DOHH2 (cell line): ENCODE measurements around the gene SF3A2.

Source experiments
- H3F3A ChIP-seq: fragments of 200-600 bp; sonication (generic), shearing (Covaris generic); 2 replicates; pipeline ENCODE4 v1.6.0; 2016; ENCODE audit warnings: antibody characterized with exemption, mild to moderate bottlenecking; ENCODE audit not compliant: control insufficient read depth, insufficient read depth
- H3K27ac ChIP-seq: fragments of 200-600 bp; sonication (generic); 2 replicates; pipeline ENCODE4 v1.5.1; 2014; ENCODE audit warnings: low read depth, mild to moderate bottlenecking, low read length, moderate library complexity
- H3K27me3 ChIP-seq: fragments of 200-600 bp; sonication (generic); 2 replicates; pipeline ENCODE4 v1.6.1; 2014; ENCODE audit warnings: mild to moderate bottlenecking, low read length, mixed read lengths; ENCODE audit not compliant: control insufficient read depth
- H3K36me3 ChIP-seq: fragments of 200-600 bp; sonication (generic); 2 replicates; pipeline ENCODE4 v1.6.1; 2014; ENCODE audit warnings: mild to moderate bottlenecking, low read length, moderate library complexity, mixed read lengths; ENCODE audit not compliant: control insufficient read depth
- H3K4me1 ChIP-seq: fragments of 200-600 bp; sonication (generic); 2 replicates; pipeline ENCODE4 v1.6.1; 2014; ENCODE audit warnings: mild to moderate bottlenecking, low read length, mixed read lengths; ENCODE audit not compliant: control insufficient read depth
- H3K4me2 ChIP-seq: fragments of 200-600 bp; sonication (generic); 2 replicates; pipeline ENCODE4 v1.6.0; 2014; ENCODE audit warnings: mild to moderate bottlenecking, low read length, moderate library complexity
- H3K4me3 ChIP-seq: fragments of 200-600 bp; sonication (generic); 2 replicates; pipeline ENCODE4 v1.5.1; 2014; ENCODE audit warnings: mild to moderate bottlenecking, low read length, mixed read lengths
- H3K79me2 ChIP-seq: fragments of 200-600 bp; sonication (generic); 2 replicates; pipeline ENCODE4 v1.6.1; 2014; ENCODE audit warnings: mild to moderate bottlenecking, low read length, mixed read lengths; ENCODE audit not compliant: control insufficient read depth
- H3K9me2 ChIP-seq: fragments of 200-600 bp; sonication (generic); replicated peaks from 2 replicates; pipeline ENCODE4 v1.6.1; 2014; ENCODE audit warnings: mild to moderate bottlenecking, low read length, mixed read lengths; ENCODE audit not compliant: control insufficient read depth
- H3K9me3 ChIP-seq: fragments of 200-600 bp; sonication (generic); 2 replicates; pipeline ENCODE4 v1.6.1; 2014; ENCODE audit warnings: antibody characterized with exemption, low read length, mixed read lengths; ENCODE audit not compliant: control insufficient read depth, insufficient read depth
- H4K20me1 ChIP-seq: fragments of 200-600 bp; sonication (generic); 2 replicates; pipeline ENCODE4 v1.6.0; 2014; ENCODE audit warnings: low read depth, mild to moderate bottlenecking, antibody characterized with exemption, low read length, moderate library complexity; ENCODE audit not compliant: control insufficient read depth, insufficient read depth
- EZH2phosphoT487 ChIP-seq: fragments of 200-600 bp; sonication (generic); IDR thresholded peaks from 2 replicates; pipeline ENCODE4 v1.6.1; 2017; ENCODE audit warnings: borderline replicate concordance, mild to moderate bottlenecking, antibody characterized with exemption, low read length, moderate library complexity, mixed read lengths
- TF ChIP-seq, protein P1 (sequence below): fragments of 200-600 bp; sonication (generic); IDR thresholded peaks from one replicate; pipeline ENCODE4 v1.5.1; 2014; ENCODE audit warnings: antibody characterized with exemption, mild to moderate bottlenecking, low read depth, low read length; ENCODE audit not compliant: poor library complexity, severe bottlenecking

SF3A2 gene, protein sequence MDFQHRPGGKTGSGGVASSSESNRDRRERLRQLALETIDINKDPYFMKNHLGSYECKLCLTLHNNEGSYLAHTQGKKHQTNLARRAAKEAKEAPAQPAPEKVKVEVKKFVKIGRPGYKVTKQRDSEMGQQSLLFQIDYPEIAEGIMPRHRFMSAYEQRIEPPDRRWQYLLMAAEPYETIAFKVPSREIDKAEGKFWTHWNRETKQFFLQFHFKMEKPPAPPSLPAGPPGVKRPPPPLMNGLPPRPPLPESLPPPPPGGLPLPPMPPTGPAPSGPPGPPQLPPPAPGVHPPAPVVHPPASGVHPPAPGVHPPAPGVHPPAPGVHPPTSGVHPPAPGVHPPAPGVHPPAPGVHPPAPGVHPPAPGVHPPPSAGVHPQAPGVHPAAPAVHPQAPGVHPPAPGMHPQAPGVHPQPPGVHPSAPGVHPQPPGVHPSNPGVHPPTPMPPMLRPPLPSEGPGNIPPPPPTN

DNA sequence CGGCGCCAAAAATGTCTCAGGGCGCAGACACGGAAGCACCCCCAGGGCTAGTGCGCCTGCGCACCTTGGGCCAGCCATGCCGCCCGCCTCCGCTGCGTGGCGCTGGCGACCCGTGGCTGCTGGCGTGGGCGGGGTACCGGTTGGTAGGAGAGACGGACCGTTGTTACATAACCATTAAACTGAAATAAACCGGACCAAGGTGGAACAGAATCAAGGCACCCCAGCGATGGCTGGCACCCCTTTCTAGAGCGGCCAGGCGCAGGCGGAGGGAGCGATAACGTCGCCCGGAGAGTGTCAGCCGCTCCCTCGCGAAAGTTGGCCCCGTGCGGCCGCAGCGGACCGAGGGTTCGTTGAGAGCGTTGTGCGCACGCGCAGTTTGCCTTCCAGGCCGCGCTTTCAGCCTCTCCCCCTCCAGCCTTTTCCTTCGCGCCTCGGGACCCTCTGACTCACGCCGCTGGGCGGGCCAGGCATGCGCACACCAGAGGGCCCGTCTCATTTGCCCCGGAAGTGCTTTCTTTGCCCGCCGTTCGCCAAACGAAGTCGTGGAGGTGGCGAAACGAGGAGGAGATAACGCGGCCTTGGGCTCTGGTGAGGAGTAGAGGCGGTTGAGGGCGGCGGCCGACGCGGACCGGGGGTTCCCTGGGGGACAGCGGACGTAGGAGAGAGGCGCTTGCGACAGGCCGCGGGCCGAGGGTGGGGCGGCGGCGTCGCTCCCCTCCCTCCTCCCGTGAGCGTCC, at the start of gene SF3A2, which contains the start of gene PLEKHJ1:
TSS of gene SF3A2 (plus strand) at position 511 of the 737 bp plus-strand sequence. CDS start 6,595 bp downstream, outside the sequence.
TSS of gene PLEKHJ1 (minus strand) at position 16 of the 737 bp plus-strand sequence. CDS start 81 bp downstream, outside the sequence.
- Histone ChIP-seq H3K4me3 (peak within 1 kb of the TSS; percentile 97), H3K4me1 (peaks cover 63% of the 10 kb centered on the region)
- no peak for TF ChIP-seq EZH2phosphoT487
- TF ChIP-seq, protein P1, sequence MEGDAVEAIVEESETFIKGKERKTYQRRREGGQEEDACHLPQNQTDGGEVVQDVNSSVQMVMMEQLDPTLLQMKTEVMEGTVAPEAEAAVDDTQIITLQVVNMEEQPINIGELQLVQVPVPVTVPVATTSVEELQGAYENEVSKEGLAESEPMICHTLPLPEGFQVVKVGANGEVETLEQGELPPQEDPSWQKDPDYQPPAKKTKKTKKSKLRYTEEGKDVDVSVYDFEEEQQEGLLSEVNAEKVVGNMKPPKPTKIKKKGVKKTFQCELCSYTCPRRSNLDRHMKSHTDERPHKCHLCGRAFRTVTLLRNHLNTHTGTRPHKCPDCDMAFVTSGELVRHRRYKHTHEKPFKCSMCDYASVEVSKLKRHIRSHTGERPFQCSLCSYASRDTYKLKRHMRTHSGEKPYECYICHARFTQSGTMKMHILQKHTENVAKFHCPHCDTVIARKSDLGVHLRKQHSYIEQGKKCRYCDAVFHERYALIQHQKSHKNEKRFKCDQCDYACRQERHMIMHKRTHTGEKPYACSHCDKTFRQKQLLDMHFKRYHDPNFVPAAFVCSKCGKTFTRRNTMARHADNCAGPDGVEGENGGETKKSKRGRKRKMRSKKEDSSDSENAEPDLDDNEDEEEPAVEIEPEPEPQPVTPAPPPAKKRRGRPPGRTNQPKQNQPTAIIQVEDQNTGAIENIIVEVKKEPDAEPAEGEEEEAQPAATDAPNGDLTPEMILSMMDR: peak; percentile 97

DNA sequence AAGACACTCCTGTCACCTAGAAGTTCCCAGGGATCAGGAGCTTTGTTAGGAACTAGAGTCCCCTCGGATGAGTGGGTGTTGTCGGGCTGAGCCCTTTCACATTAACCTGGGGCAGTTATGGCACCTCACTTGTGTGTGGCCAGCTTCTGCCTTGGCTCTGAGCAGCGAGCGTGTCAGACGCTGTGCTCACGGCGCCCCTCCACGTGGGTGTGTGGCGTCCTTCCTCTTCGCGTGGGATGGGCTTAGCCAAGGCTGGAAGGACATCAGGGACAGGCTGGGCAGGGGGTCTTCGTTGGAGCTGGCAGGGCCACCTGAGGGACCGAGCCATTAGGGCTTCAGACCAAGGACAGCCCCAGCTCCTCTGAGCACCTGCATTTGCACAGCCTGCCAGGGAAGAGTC, 49.5 kb upstream of the SF3A2 start:
- H3K4me2 ChIP-seq: peak overlapping the region; percentile 21; the same call in 1 of the 2 replicates
- peaks cover 12% of the 10 kb centered on the region for H3F3A ChIP-seq
- H3K9me2 ChIP-seq: no peaks in the 10 kb centered on the region
- no peak for TF ChIP-seq EZH2phosphoT487
- TF ChIP-seq, protein P1: no peak
- H3K9me3 ChIP-seq: peaks cover 3% of the 10 kb centered on the region; the same call in 1 of the 2 replicates
- peaks cover 92% of the 10 kb centered on the region for H3K79me2 ChIP-seq
- H3K27ac ChIP-seq: peak overlapping the region; percentile 95
- H3K4me1 ChIP-seq: peaks cover 31% of the 10 kb centered on the region
- peaks cover 81% of the 10 kb centered on the region for H3K36me3 ChIP-seq
- H3K4me3 ChIP-seq: peak overlapping the region; percentile 22
- H3K27me3 ChIP-seq: no peaks in the 10 kb centered on the region
- no peaks in the 10 kb centered on the region for H4K20me1 ChIP-seq

More for the DNA sequence above, at the start of gene SF3A2, which contains the start of gene PLEKHJ1:
- Histone ChIP-seq H3K9me3 (no peaks in the 10 kb centered on the region), H3K79me2 (peaks cover 95% of the 10 kb centered on the region), H3K9me2 (no peaks in the 10 kb centered on the region), H3K36me3 (peaks cover 89% of the 10 kb centered on the region), H4K20me1 (peaks cover 38% of the 10 kb centered on the region), H3K27ac (peak within 1 kb of the TSS; percentile 77), H3K27me3 (no peaks in the 10 kb centered on the region), H3F3A (0 out of 2 replicates have a peak, but pooled peaks cover 6% of the 10 kb centered on the region), H3K4me2 (peak within 1 kb of the TSS; percentile 88)

GRCh38 chr19:2188708-2189385, 47.8 kb upstream of the SF3A2 start:
- H3K9me2 ChIP-seq: no peaks in the 10 kb centered on the region
- H3K36me3 ChIP-seq: peaks cover 83% of the 10 kb centered on the region
- peak overlapping the region; percentile 13; the same call in 1 of the 2 replicates for H3K4me3 ChIP-seq
- H4K20me1 ChIP-seq: no peaks in the 10 kb centered on the region
- H3K27me3 ChIP-seq: no peaks in the 10 kb centered on the region
- no peak for TF ChIP-seq EZH2phosphoT487
- TF ChIP-seq, protein P1: no peak
- H3F3A ChIP-seq: peaks cover 12% of the 10 kb centered on the region
- peaks cover 78% of the 10 kb centered on the region for H3K79me2 ChIP-seq
- H3K4me2 ChIP-seq: peak overlapping the region; percentile 45; the same call in 1 of the 2 replicates
- H3K4me1 ChIP-seq: peaks cover 20% of the 10 kb centered on the region
- H3K9me3 ChIP-seq: peaks cover 3% of the 10 kb centered on the region; the same call in 1 of the 2 replicates
- H3K27ac ChIP-seq: peak overlapping the region; percentile 33
